Fibroblast of the aortic adventitia (primary cell): ENCODE data around the gene SPACA9. TPM values are rescaled to one million over a fixed set of nuclear protein-coding genes. Genes with fewer than 3 reads are reported as not detected.

Experiments used
- DNase-seq: peaks from one replicate; pipeline ENCODE4 v3.0.0-alpha.2; 2010; ENCODE audit warnings: low read depth
- H3K4me3 ChIP-seq: 2 replicates; pipeline ENCODE4 v1.5.1; 2011; ENCODE audit warnings: low read depth, mild to moderate bottlenecking, control low read depth, low read length, moderate library complexity
- total RNA-seq: library from RNA; depleted of rRNA; stranded (reverse); fragments of >200 nt; gene quantifications from 2 replicates; pipeline ENCODE4 v1.2.3, GENCODE V29; 2012; ENCODE audit warnings: low replicate concordance
- TF ChIP-seq, protein P1 (sequence below): IDR thresholded peaks from 2 replicates; pipeline ENCODE4 v1.5.1; 2011; ENCODE audit warnings: mild to moderate bottlenecking, low read length, control low read depth, inconsistent platforms; ENCODE audit not compliant: insufficient read depth

The SPACA9 gene
- total RNA-seq, 1 donor: 2.7 TPM

DNA sequence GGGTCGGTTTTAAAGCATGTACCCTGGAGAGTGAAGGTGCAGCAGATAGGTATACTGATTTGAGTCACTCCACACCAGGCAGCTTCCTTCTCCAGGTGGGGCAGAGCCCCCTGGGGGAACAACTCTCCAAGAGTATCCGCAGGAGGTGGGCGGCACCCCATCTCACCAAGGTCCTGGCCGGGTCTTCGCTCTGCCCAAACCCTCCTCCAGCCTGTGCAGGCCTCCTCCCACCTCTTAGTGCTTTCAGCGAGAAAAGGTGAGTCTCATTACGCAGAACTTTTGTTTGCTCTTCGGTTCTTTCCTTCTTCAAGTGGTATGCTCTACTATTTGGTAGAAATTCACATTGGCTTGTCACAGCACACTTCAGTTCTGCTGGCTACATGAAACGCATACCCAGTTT lies 13.7 kb downstream of the SPACA9 start:
- no peak overlapping the region for H3K4me3 ChIP-seq
- TF ChIP-seq, protein P1, sequence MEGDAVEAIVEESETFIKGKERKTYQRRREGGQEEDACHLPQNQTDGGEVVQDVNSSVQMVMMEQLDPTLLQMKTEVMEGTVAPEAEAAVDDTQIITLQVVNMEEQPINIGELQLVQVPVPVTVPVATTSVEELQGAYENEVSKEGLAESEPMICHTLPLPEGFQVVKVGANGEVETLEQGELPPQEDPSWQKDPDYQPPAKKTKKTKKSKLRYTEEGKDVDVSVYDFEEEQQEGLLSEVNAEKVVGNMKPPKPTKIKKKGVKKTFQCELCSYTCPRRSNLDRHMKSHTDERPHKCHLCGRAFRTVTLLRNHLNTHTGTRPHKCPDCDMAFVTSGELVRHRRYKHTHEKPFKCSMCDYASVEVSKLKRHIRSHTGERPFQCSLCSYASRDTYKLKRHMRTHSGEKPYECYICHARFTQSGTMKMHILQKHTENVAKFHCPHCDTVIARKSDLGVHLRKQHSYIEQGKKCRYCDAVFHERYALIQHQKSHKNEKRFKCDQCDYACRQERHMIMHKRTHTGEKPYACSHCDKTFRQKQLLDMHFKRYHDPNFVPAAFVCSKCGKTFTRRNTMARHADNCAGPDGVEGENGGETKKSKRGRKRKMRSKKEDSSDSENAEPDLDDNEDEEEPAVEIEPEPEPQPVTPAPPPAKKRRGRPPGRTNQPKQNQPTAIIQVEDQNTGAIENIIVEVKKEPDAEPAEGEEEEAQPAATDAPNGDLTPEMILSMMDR: no peak

DNA sequence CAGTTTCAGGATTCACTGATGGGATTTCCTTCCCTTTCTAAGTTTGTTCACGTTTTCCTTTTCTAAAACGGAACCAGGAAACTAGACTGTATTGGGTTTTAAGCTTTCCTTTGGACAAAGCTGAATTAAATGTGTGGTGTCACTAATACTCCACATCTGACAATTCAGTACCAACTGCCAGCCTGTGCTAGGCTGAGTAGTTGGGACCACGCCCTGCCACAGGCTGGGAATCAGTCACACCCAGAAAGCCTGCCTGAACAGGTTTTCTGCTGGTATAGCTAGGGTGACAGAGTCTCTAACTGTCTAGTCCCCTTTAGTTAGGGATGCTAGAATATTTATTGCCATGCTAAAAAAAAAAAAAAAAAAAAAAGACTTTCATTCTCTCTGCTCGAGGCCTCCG lies 15.6 kb downstream of the SPACA9 start:
- no peak overlapping the region for H3K4me3 ChIP-seq
- TF ChIP-seq, protein P1: no peak
- no peak for DNase-seq

More for the DNA sequence above, 13.7 kb downstream of the SPACA9 start:
- no peak for DNase-seq

DNA sequence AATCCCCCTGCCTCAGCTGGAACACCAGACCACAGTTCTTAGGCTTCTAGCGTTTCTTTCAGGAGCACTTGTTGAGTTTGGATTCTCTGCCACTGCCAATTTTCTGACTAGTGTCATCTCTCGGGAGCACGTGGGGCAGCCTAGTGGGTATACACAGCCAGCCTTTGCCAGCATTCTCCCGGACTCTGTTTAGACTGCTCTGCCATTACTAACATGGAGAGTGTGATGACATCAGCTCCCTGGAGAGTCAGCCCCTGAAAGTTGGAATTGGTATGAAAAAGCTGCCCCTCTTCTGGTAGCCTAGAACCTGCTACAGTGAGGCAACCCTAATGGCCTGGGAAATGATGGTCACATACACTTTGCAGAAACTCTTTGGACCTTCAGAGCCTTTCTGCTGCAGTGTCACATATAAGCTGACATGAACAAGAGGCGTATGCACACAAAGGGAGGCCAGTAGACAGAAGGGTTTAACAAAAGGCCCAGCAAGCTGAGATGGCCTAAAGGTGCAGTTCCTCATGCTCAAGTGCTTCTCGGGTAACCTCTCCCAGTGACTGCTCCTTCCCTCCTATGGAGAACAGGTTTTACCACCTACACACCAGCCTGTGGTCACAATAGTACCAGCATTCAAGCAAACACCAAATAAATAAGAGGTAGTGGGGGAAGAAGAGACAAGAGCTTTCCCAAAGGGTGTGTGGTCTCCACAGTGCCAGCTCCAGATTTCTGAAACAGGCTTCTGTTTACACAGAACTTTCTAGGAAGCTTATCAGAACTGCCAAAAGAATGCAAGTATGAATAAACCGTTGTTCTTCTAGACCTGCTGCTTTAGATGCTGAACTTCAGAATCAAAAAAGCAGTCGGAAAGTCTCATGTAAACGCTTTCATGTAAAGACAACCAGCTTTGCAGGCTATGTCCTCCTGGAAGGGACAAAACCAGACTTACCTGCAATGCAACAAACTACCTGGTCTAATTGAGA lies 16.5 kb downstream of the SPACA9 start:
- TF ChIP-seq, protein P1: no peak
- H3K4me3 ChIP-seq: no peak overlapping the region
- no peak for DNase-seq

DNA sequence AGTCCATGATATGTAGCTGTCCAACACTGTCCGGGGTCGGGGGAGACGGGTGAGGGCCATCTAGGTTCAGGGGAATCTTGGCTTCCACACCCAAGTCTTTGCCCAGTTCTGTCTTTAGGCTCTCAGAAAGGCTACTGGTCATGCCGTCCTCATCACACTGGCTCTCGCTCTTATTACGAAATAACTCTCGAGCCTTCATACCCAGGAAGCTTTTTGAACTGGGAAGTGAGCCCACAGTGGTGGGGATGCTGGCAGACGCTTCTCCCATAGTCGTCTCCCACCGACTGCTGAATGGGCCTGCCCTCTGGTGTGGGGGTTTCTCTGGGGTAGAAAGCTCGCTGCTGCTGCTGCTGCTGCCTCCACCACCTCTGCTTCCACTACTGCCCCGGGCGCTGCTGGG lies 17.6 kb downstream of the SPACA9 start:
- TF ChIP-seq, protein P1: no peak
- DNase-seq: no peak
- H3K4me3 ChIP-seq: no peak overlapping the region

DNA sequence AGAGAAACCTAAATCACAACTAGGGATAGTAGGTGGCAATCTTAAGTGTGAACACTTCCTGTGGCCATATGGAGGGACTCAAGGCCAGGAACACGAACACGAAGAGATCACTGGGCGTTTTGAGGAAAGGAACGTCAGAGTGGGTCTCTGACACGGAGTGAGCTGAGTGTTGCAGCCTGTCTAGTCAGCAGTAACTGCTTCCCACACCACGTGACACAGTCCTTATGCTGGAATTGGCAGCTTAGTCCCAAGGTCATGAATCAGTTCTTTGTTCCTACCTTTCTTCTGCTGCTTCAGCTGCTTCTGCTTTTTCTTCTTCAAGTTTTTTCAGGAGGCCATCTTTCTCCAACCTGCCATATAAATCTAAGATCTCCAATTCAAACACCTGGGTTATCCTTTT lies 18.2 kb downstream of the SPACA9 start:
- H3K4me3 ChIP-seq: no peak overlapping the region
- TF ChIP-seq, protein P1: no peak
- no peak for DNase-seq

DNA sequence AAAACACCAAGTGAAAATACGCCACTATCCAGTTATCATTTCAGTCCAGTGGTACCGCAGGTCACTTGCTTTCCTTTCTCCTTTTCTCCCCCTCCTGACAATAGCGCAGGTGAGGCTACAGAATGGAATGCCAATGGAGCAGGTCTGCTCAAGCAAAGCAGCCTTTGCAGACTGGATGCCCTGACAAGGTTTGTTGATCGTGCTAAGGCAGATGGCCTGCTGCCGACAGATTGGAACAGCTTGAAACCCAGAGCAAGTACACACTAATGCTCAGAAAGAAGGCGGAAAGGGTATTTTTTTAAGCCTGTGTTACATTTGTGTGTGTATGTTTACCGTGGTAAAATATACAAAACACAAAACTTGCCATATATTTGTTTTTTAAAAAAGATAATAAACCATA lies 19.4 kb downstream of the SPACA9 start:
- no peak for DNase-seq
- H3K4me3 ChIP-seq: no peak overlapping the region
- TF ChIP-seq, protein P1: no peak
